ENCODE data around the gene COL5A1.

Gene COL5A1

DNA sequence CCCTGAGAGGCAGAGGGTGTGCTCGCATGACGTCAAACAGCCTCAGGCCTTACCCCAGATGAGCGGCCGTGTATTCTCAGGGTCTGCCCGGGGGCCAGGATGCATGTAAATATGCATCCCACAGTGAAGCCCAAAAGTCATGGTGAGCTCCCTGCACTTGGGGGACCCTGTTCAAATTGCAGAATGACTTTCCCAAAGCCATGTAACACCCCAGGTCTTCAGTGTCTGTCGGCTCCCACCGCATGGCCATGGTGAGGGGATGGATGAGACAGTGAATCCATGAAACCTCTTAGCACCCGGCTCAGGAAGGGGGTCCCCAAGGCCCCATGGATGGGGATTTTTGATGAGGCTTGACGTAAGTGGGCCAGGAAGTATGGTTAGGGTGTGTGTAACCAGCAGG lies 9.3 kb upstream of the COL5A1 start:
- no peak for TF ChIP-seq JUND (IDR thresholded peaks at IDR 0.05; ENCODE audit: low read depth)

DNA sequence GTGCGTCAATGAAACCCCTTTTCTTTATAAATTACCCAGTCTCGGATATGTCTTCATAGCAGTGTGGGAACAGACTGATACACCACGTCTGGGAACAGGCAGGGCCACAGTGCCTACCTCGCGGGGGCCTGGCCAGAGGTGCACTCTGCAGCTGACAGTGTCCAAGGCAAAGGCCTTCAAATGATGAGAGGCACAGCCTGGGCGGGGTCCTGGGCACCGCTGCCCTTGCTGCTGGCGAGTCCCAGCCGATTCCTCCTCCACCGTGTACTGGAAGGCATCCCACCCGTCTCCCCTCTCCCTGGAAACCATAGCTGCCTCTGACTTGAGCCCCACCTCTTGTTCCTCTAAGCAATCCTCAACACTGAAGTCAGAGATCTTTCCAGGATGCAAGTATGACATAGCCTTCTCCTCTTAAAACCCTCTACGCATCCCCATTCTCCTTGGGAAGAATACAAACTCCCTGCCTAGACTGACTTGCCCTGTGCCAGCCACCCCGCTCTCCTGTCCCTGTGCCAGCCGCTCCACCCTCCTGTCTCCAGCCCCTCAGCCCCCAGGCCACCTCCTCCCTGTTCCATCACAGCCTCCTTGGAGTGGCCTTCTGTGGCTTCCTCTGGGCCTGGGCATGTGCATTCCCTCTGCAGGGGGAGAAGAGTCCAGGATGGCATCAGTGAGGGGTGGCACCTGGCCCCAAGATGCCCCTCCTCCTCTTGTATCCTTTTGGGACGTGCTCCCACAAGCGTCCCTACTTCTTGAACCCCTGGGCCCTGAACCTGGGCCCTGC lies 8.1 kb upstream of the COL5A1 start:
- DNase-seq (ENCODE audit: low read depth in 1 of 2, low spot score in 1 of 2): no peak
- TF ChIP-seq JUND (IDR thresholded peaks at IDR 0.05; ENCODE audit: low read depth): no peak
- in situ Hi-C loops (cut with HindIII; ENCODE audit: low pct_unique_long_range_greater_than_20kb, low sequenced_read_pairs): no loop called here

More for the DNA sequence above, 9.3 kb upstream of the COL5A1 start:
- in situ Hi-C loops (cut with HindIII; ENCODE audit: low pct_unique_long_range_greater_than_20kb, low sequenced_read_pairs): no loop called here
- no peak for DNase-seq (ENCODE audit: low read depth in 1 of 2, low spot score in 1 of 2)

DNA sequence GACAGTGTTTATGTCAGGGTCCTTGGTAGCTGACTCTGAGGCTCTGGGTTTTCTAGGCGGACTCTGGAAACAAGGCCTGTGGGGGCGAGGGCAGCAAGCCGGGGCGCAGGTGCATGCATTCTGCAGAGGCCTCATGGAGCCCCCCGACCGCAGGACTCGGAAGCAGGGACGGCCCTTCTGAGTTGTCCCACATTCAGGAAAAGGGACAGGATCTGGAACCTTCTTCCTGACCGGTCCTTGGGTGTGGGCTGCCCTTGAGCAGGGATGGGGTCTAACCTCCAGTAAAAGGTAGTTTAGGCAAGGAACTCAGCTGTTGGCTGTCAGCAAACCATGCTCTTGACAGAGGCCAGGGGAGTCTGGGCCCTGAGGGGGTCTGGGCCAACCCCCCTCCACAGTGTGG lies 7.4 kb upstream of the COL5A1 start:
- no peak for TF ChIP-seq JUND (IDR thresholded peaks at IDR 0.05; ENCODE audit: low read depth)
- no peak for DNase-seq (ENCODE audit: low read depth in 1 of 2, low spot score in 1 of 2)
- in situ Hi-C loops (cut with HindIII; ENCODE audit: low pct_unique_long_range_greater_than_20kb, low sequenced_read_pairs): no loop called here

DNA sequence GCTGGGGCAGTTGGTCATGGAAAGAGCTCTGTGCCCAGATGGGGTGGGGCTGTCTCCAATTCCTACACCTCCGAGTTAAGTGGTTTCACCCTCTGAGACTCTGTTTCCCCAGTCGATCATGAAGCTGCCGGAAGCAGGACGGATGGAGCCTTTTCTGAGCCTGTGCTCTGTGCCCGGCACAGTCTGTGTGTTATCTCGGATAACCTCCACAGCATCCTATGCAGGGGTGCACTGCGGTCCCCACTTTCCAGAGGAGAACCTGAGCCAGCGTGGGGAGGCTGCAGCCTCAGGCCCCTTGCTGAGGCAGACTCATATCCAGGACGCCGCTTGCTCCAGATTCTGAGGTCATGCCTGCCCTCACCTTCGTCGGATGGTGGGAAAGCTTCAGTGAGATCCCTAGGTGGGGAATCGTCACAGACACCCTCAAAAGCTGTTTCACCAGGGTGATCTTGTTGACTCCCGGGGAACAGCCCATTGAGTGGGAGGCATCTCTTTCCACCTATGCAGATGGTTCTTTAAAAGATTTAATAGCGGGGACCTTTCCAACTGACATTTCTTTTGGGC lies 6.9 kb upstream of the COL5A1 start:
- DNase-seq (ENCODE audit: low read depth in 1 of 2, low spot score in 1 of 2): no peak
- in situ Hi-C loops (cut with HindIII; ENCODE audit: low pct_unique_long_range_greater_than_20kb, low sequenced_read_pairs): no loop called here
- TF ChIP-seq JUND (IDR thresholded peaks at IDR 0.05; ENCODE audit: low read depth): no peak

DNA sequence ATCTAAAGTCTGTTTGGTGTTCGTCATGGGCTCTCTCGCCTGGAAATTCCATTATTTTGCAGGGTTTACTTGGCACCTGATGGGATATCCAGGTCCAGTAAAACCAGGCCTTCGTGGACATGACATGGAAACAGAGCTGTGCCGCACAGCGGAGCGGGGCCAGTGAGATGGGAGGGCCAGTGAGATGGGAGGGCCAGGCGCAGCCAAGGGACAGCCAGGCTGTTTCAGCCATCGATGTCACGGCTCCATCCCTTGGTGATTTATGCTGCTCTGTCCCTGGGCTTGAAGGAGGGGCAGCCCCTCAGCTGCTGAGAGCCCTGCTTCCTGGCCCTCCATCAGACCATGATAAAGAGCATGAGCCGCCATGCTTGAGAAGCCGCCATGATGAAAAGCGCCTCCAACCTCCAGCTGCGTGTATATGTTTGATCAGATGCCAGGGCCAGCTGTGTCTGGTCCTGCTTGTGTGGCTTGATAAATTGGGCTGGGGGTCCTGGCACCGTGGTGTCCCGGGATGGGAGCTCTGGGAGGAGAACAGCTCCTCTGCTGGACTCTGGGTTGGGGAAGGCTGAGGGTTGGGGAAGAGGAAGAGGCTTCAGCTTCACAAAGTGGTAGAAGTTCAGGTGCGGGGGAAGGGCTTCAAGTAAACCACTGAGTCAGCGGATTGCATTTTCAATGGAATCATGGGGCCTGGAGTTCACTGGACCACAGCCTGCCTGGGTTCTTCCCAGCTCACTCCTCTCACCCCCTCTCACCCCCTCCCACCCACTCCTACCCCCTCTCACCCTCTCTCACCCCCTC lies 6.1 kb upstream of the COL5A1 start:
- in situ Hi-C loops (cut with HindIII; ENCODE audit: low pct_unique_long_range_greater_than_20kb, low sequenced_read_pairs): no loop called here
- TF ChIP-seq JUND (IDR thresholded peaks at IDR 0.05; ENCODE audit: low read depth): no peak
- no peak for DNase-seq (ENCODE audit: low read depth in 1 of 2, low spot score in 1 of 2)

DNA sequence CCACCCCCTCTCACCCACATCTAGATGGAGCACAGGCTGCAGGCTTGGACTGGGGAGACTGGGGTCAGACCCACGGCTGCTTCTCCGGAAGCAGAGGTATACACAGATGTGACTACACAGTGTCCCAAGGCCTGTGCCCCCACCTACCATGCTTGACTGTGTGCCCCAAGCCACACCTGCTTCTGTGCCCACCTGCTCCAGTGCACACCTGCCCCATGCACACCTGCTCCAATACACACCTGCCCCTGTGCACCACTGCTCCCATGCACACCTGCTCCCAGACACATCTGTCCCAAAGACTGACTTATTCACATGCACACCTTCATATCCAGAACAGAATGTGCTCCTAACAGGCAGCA lies 5.5 kb upstream of the COL5A1 start:
- no peak for TF ChIP-seq JUND (IDR thresholded peaks at IDR 0.05; ENCODE audit: low read depth)
- DNase-seq (ENCODE audit: low read depth in 1 of 2, low spot score in 1 of 2): no peak
- in situ Hi-C loops (cut with HindIII; ENCODE audit: low pct_unique_long_range_greater_than_20kb, low sequenced_read_pairs): no loop called here

GRCh38 chr9:134637241-134637640 lies 4.4 kb upstream of the COL5A1 start:
- no peak for DNase-seq (ENCODE audit: low read depth in 1 of 2, low spot score in 1 of 2)
- in situ Hi-C loops (cut with HindIII; ENCODE audit: low pct_unique_long_range_greater_than_20kb, low sequenced_read_pairs): no loop called here
- TF ChIP-seq JUND (IDR thresholded peaks at IDR 0.05; ENCODE audit: low read depth): no peak

GRCh38 chr9:134637696-134638501 lies 3.7 kb upstream of the COL5A1 start:
- TF ChIP-seq JUND (IDR thresholded peaks at IDR 0.05; ENCODE audit: low read depth): no peak
- DNase-seq (ENCODE audit: low read depth in 1 of 2, low spot score in 1 of 2): no peak
- in situ Hi-C loops (cut with HindIII; ENCODE audit: low pct_unique_long_range_greater_than_20kb, low sequenced_read_pairs): no loop called here

- no peak for DNase-seq (ENCODE audit: low read depth in 1 of 2, low spot score in 1 of 2)
- in situ Hi-C loops (cut with HindIII; ENCODE audit: low pct_unique_long_range_greater_than_20kb, low sequenced_read_pairs): no loop called here
- TF ChIP-seq JUND (IDR thresholded peaks at IDR 0.05; ENCODE audit: low read depth): no peak
Measured at GRCh38 chr9:134638502-134639090, 3.0 kb upstream of the COL5A1 start.

DNA sequence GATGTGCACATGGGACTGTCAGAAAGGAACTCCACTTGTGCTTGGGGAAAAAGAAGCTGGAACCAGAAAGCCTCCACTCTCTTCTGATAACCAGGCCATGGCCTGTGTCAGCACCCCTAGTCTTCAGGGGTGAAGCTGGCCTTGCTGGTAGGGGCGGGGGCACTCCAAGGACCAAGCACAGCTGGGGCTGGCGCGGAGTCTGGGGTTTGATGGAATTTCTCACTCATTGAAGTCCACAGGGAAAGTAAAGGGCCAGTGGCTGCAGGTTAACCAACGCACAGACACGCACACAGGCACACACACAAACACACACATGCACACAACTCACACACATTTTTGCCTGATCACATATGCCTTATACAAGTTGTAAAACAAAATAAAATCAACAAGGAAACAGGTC lies 1.6 kb upstream of the COL5A1 start:
- in situ Hi-C loops (cut with HindIII; ENCODE audit: low pct_unique_long_range_greater_than_20kb, low sequenced_read_pairs): no loop called here
- no peak for TF ChIP-seq JUND (IDR thresholded peaks at IDR 0.05; ENCODE audit: low read depth)
- no peak for DNase-seq (ENCODE audit: low read depth in 1 of 2, low spot score in 1 of 2)

- in situ Hi-C loops (cut with HindIII; ENCODE audit: low pct_unique_long_range_greater_than_20kb, low sequenced_read_pairs): no loop called here
- TF ChIP-seq JUND (IDR thresholded peaks at IDR 0.05; ENCODE audit: low read depth): no peak
- DNase-seq (ENCODE audit: low read depth in 1 of 2, low spot score in 1 of 2): no peak
Measured at GRCh38 chr9:134640506-134641172, 964 bp upstream of the COL5A1 start.

DNA sequence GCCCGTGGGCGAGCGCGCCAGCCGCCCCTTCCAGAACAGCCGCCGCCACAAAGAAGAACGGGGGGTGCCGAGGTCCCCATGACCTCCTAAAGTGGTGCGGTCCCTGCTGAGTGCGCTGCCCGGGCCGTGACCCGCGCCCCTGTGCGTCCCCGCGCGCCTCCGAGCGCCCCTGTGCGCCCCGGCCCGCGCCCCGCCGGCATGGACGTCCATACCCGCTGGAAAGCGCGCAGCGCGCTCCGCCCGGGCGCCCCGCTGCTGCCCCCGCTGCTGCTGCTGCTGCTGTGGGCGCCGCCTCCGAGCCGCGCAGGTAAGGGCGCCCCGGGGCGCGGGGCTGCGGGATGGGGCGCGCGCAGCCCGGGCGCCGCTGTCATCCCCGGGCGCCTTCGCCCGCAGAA lies 384 bp downstream of the COL5A1 start:
- TF ChIP-seq JUND (IDR thresholded peaks at IDR 0.05; ENCODE audit: low read depth): no peak
- in situ Hi-C loops (cut with HindIII; ENCODE audit: low pct_unique_long_range_greater_than_20kb, low sequenced_read_pairs): no loop called here
- DNase-seq (ENCODE audit: low read depth in 1 of 2, low spot score in 1 of 2): no peak

All from T47D (cell line).